GM23248 (cell line): ENCODE data around the gene IP6K3. TPM values are rescaled to one million over a fixed set of nuclear protein-coding genes. Genes with fewer than 3 reads are reported as not detected.

Experiments used
- DNase-seq: peaks from one replicate; pipeline ENCODE4 v3.0.0-alpha.2; 2015
- H2AFZ ChIP-seq: fragments of 200-600 bp; sonication (generic); 2 replicates; pipeline ENCODE4 v1.6.1; 2016; ENCODE audit warnings: antibody characterized with exemption
- H3F3A ChIP-seq: fragments of 200-600 bp; sonication (generic); 2 replicates; pipeline ENCODE4 v1.6.1; 2016; ENCODE audit warnings: mild to moderate bottlenecking, antibody characterized with exemption, mixed run types; ENCODE audit not compliant: insufficient read depth
- H3K27ac ChIP-seq: fragments of 200-600 bp; sonication (generic); 2 replicates; pipeline ENCODE4 v1.5.1; 2016; ENCODE audit warnings: mild to moderate bottlenecking
- H3K27me3 ChIP-seq: fragments of 200-600 bp; sonication (generic); replicated peaks from 2 replicates; pipeline ENCODE4 v1.6.1; 2016; ENCODE audit warnings: mild to moderate bottlenecking; ENCODE audit not compliant: insufficient read depth
- H3K36me3 ChIP-seq: fragments of 200-600 bp; sonication (generic); 2 replicates; pipeline ENCODE4 v1.6.1; 2016; ENCODE audit warnings: low read depth, mild to moderate bottlenecking
- H3K4me1 ChIP-seq: fragments of 200-600 bp; sonication (generic); 2 replicates; pipeline ENCODE4 v1.6.1; 2016; ENCODE audit warnings: mild to moderate bottlenecking; ENCODE audit not compliant: insufficient read depth
- H3K4me2 ChIP-seq: fragments of 200-600 bp; sonication (generic); one replicate; pipeline ENCODE4 v1.6.1; 2016; ENCODE audit warnings: mild to moderate bottlenecking; ENCODE audit not compliant: unreplicated experiment
- H3K4me3 ChIP-seq: fragments of 200-600 bp; sonication (generic); 2 replicates; pipeline ENCODE4 v1.5.1; 2016; ENCODE audit warnings: mild to moderate bottlenecking
- H3K79me2 ChIP-seq: fragments of 200-600 bp; sonication (generic); 2 replicates; pipeline ENCODE4 v1.6.1; 2016; ENCODE audit warnings: mild to moderate bottlenecking; ENCODE audit not compliant: insufficient read depth
- H3K9ac ChIP-seq: fragments of 200-600 bp; sonication (generic); 2 replicates; pipeline ENCODE4 v1.6.1; 2016; ENCODE audit warnings: mild to moderate bottlenecking
- H3K9me2 ChIP-seq: fragments of 200-600 bp; sonication (generic); 2 replicates; pipeline ENCODE4 v1.6.1; 2016; ENCODE audit warnings: mixed run types, mild to moderate bottlenecking, moderate library complexity; ENCODE audit not compliant: insufficient read depth
- H3K9me3 ChIP-seq: fragments of 200-600 bp; sonication (generic); one replicate; pipeline ENCODE4 v1.6.1; 2017; ENCODE audit warnings: low read depth
- H4K20me1 ChIP-seq: fragments of 200-600 bp; sonication (generic); 2 replicates; pipeline ENCODE4 v1.6.0; 2016; ENCODE audit not compliant: insufficient read depth
- EZH2 ChIP-seq: fragments of 200-600 bp; sonication (generic); IDR thresholded peaks from 2 replicates; pipeline ENCODE4 v1.6.1; 2018; ENCODE audit warnings: antibody characterized with exemption, mild to moderate bottlenecking; ENCODE audit not compliant: insufficient read depth, poor library complexity, severe bottlenecking
- EZH2phosphoT487 ChIP-seq: fragments of 200-600 bp; sonication (generic); IDR thresholded peaks from 2 replicates; pipeline ENCODE4 v1.6.1; 2018; ENCODE audit warnings: antibody characterized with exemption, moderate library complexity, mild to moderate bottlenecking, low read depth; ENCODE audit not compliant: insufficient read depth
- WGBS, 2 experiments: methylation state at CpG; one replicate each; pipeline ENCODE4 v1.1.6; 2015 to 2017; ENCODE audit warnings: low lambda C conversion rate in 2 of 2, low coverage in 1 of 2; ENCODE audit errors: missing lambda C conversion rate in 2 of 2; 5-methylcytosine and 5-hydroxymethylcytosine counted together
- in situ Hi-C: fragments of 300-500 bp; cut with MboI; formaldehyde crosslinking; loops from 2 replicates; pipeline ENCODE4 v1.15.0; 2020
- polyA plus RNA-seq: library from polyadenylated mRNA; unstranded; fragments of >200 nt; fragmentation: Nextera tagmentation; extraction: Ambion mirVana; gene quantifications from 2 replicates; pipeline ENCODE4 v1.2.1, GENCODE V29; 2016
- total RNA-seq: library from RNA; depleted of rRNA; stranded (reverse); fragments of >200 nt; shearing (Covaris generic); gene quantifications from 2 replicates; pipeline ENCODE4 v1.2.3, GENCODE V29; 2014

The IP6K3 gene
- total and polyA plus RNA-seq, 2 experiments from 2014 or later, result not detected

- H3F3A ChIP-seq, result no peaks in the 10 kb centered on the region
Observed at GRCh38 chr6:33745548-33745947, 1.2 kb downstream of the IP6K3 start.

DNA sequence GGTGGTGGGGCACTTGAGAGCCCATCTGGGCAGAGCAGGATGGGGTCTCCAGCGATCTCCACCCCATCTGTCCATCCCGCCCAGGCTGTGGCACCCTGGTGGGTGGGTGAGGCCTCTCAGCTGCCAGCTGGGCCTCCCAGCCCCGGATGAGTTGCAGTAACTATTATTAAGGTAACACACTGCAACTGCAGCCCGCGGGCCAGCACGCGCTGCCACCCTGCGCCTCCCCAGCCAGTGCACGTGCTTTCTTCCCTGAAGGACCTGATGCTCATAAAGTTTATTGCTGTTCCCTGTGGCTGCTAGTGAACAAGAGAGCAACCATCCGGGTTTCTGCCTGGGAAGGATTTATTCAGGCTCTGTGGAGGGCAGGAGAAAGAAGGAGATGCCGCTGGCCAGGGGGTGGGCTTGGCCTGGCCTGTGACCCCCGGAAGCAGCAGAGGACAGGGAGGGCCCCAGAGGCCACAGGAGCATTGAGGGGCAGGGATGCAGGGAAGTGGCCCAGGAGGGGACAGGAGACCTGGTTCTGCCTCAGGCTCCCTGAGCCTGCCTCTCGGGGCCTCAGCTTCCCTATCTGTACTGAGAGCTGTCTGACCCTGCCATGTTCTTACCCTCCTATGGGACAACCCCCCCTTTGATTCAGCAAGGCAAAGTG is 1.7 kb downstream of the IP6K3 start:
- Histone ChIP-seq H3K4me1 (peaks cover 9% of the 10 kb centered on the region), H4K20me1 (no peaks in the 10 kb centered on the region), H3K4me2 (no peak overlapping the region), H3K79me2 (no peaks in the 10 kb centered on the region), H3K27me3 (0 out of 2 replicates have a peak, but pooled peaks cover 6% of the 10 kb centered on the region), H3K27ac (no peak overlapping the region), H3F3A (no peaks in the 10 kb centered on the region), H2AFZ (no peak overlapping the region), H3K9me2 (no peaks in the 10 kb centered on the region), H3K36me3 (no peaks in the 10 kb centered on the region), H3K4me3 (no peak overlapping the region), H3K9me3 (no peaks in the 10 kb centered on the region), H3K9ac (no peak overlapping the region)
- TF ChIP-seq EZH2, result no peak
- no peak for TF ChIP-seq EZH2phosphoT487
- no peak for DNase-seq
- in situ Hi-C loops, result no loop called here
- 70 to 72% methylated on average over 11 to 13 of the region's 13 CpGs for WGBS, 2 experiments

More at GRCh38 chr6:33745548-33745947, 1.2 kb downstream of the IP6K3 start:
- H3K36me3 ChIP-seq, result no peaks in the 10 kb centered on the region
- peak; percentile 16 for DNase-seq
- peaks cover 9% of the 10 kb centered on the region for H3K4me1 ChIP-seq
- no peaks in the 10 kb centered on the region for H3K79me2 ChIP-seq
- no peak overlapping the region for H3K27ac ChIP-seq
- WGBS, 2 experiments, result 86 to 90% methylated on average over 7 of the region's 7 CpGs
- no peak overlapping the region for H3K9ac ChIP-seq
- no peaks in the 10 kb centered on the region for H3K9me3 ChIP-seq
- TF ChIP-seq EZH2phosphoT487, result no peak
- TF ChIP-seq EZH2, result no peak
- H2AFZ ChIP-seq, result no peak overlapping the region
- no peak overlapping the region for H3K4me3 ChIP-seq
- no peaks in the 10 kb centered on the region for H3K9me2 ChIP-seq
- H3K27me3 ChIP-seq, result 0 out of 2 replicates have a peak, but pooled peaks cover 6% of the 10 kb centered on the region
- no peaks in the 10 kb centered on the region for H4K20me1 ChIP-seq
- no peak overlapping the region for H3K4me2 ChIP-seq
- in situ Hi-C loops, result no loop called here

- no peak overlapping the region for H3K27ac ChIP-seq
- TF ChIP-seq EZH2 (no peak), EZH2phosphoT487 (no peak)
- H3F3A ChIP-seq, result no peaks in the 10 kb centered on the region
- H3K9me3 ChIP-seq, result no peaks in the 10 kb centered on the region
- peak; percentile 77 for DNase-seq
- H3K9ac ChIP-seq, result no peak overlapping the region
- no peak overlapping the region for H3K4me3 ChIP-seq
- no peak overlapping the region for H3K4me2 ChIP-seq
- H4K20me1 ChIP-seq, result no peaks in the 10 kb centered on the region
- in situ Hi-C loops, result no loop called here
- H3K9me2 ChIP-seq, result no peaks in the 10 kb centered on the region
- H3K79me2 ChIP-seq, result no peaks in the 10 kb centered on the region
- H3K36me3 ChIP-seq, result no peaks in the 10 kb centered on the region
- peaks cover 9% of the 10 kb centered on the region for H3K4me1 ChIP-seq
- 0 out of 2 replicates have a peak, but pooled peaks cover 6% of the 10 kb centered on the region for H3K27me3 ChIP-seq
- no peak overlapping the region for H2AFZ ChIP-seq
- WGBS, 2 experiments, result 10 to 17% methylated on average over 10 to 11 of the region's 11 CpGs
Observed at GRCh38 chr6:33744001-33744848, 2.5 kb downstream of the IP6K3 start.

GRCh38 chr6:33742837-33743236 is 3.9 kb downstream of the IP6K3 start:
- Histone ChIP-seq H3K4me2 (no peak overlapping the region), H3F3A (no peaks in the 10 kb centered on the region), H3K9me3 (no peaks in the 10 kb centered on the region), H2AFZ (no peak overlapping the region), H3K27me3 (0 out of 2 replicates have a peak, but pooled peaks cover 6% of the 10 kb centered on the region), H3K9me2 (no peaks in the 10 kb centered on the region), H3K36me3 (no peaks in the 10 kb centered on the region), H3K4me3 (no peak overlapping the region), H4K20me1 (no peaks in the 10 kb centered on the region), H3K27ac (no peak overlapping the region), H3K4me1 (peaks cover 9% of the 10 kb centered on the region), H3K79me2 (no peaks in the 10 kb centered on the region), H3K9ac (no peak overlapping the region)
- no peak for TF ChIP-seq EZH2
- no peak for TF ChIP-seq EZH2phosphoT487
- WGBS, 2 experiments, result 61 to 62% methylated on average over 7 of the region's 7 CpGs
- no peak for DNase-seq
- in situ Hi-C loops, result no loop called here
